OCI-LY1 (cell line): ENCODE measurements around the gene CYB5B.

Source experiments
- H2AFZ ChIP-seq: fragments of 200-600 bp; sonication (generic), shearing (Covaris generic); 2 replicates; pipeline ENCODE4 v1.6.0; 2014; ENCODE audit warnings: antibody characterized with exemption, mild to moderate bottlenecking, low read length
- H3F3A ChIP-seq: fragments of 200-600 bp; sonication (generic), shearing (Covaris generic); 2 replicates; pipeline ENCODE4 v1.6.0; 2014; ENCODE audit warnings: mild to moderate bottlenecking, antibody characterized with exemption, low read length, moderate library complexity; ENCODE audit not compliant: insufficient read depth
- H3K27ac ChIP-seq: fragments of 200-600 bp; sonication (generic); 2 replicates; pipeline ENCODE4 v1.5.1; 2014; ENCODE audit warnings: low read length, mixed run types, mild to moderate bottlenecking, low read depth; ENCODE audit not compliant: poor library complexity, severe bottlenecking
- H3K27me3 ChIP-seq: fragments of 200-600 bp; sonication (generic); 2 replicates; pipeline ENCODE4 v1.6.0; 2014; ENCODE audit warnings: antibody characterized with exemption, mild to moderate bottlenecking, low read length, moderate library complexity; ENCODE audit not compliant: insufficient read depth
- H3K36me3 ChIP-seq: fragments of 200-600 bp; sonication (generic); 2 replicates; pipeline ENCODE4 v1.6.1; 2014; ENCODE audit warnings: mild to moderate bottlenecking, antibody characterized with exemption, low read length, moderate library complexity, mixed read lengths; ENCODE audit not compliant: insufficient read depth
- H3K4me1 ChIP-seq: fragments of 200-600 bp; sonication (generic); 2 replicates; pipeline ENCODE4 v1.5.1; 2014; ENCODE audit warnings: mild to moderate bottlenecking, low read length, moderate library complexity; ENCODE audit not compliant: insufficient read depth, severe bottlenecking
- H3K4me2 ChIP-seq: fragments of 200-600 bp; sonication (generic), shearing (Covaris generic); 2 replicates; pipeline ENCODE4 v1.6.1; 2014; ENCODE audit warnings: low read length
- H3K4me3 ChIP-seq: fragments of 200-600 bp; sonication (generic); 2 replicates; pipeline ENCODE4 v1.5.1; 2014; ENCODE audit warnings: low read length, low read depth, mild to moderate bottlenecking, mixed read lengths; ENCODE audit not compliant: poor library complexity, severe bottlenecking
- H3K79me2 ChIP-seq: fragments of 200-600 bp; shearing (Covaris generic); 2 replicates; pipeline ENCODE4 v1.6.1; 2016; ENCODE audit warnings: mixed run types, low read length, mixed read lengths; ENCODE audit not compliant: insufficient read depth
- H3K9ac ChIP-seq: fragments of 200-600 bp; sonication (generic), shearing (Covaris generic); 2 replicates; pipeline ENCODE4 v1.6.1; 2014; ENCODE audit warnings: mild to moderate bottlenecking, low read length, mixed read lengths
- H3K9me2 ChIP-seq: fragments of 200-600 bp; sonication (generic), shearing (Covaris generic); 2 replicates; pipeline ENCODE4 v1.6.1; 2014; ENCODE audit warnings: low read depth, mild to moderate bottlenecking, low read length, mixed read lengths
- H3K9me3 ChIP-seq: fragments of 200-600 bp; shearing (Covaris generic); 2 replicates; pipeline ENCODE4 v1.6.1; 2014; ENCODE audit warnings: low read length, mixed read lengths
- H4K20me1 ChIP-seq: fragments of 200-600 bp; sonication (generic), shearing (Covaris generic); 2 replicates; pipeline ENCODE4 v1.6.0; 2016; ENCODE audit warnings: mild to moderate bottlenecking, low read length; ENCODE audit not compliant: insufficient read depth
- CTCF ChIP-seq: fragments of 200-600 bp; sonication (generic), shearing (Covaris generic); IDR thresholded peaks from 2 replicates; pipeline ENCODE4 v1.5.1; 2017; ENCODE audit warnings: mild to moderate bottlenecking, antibody characterized with exemption, low read length, moderate library complexity, mixed read lengths
- EZH2 ChIP-seq: fragments of 200-600 bp; sonication (generic), shearing (Covaris generic); IDR thresholded peaks from 2 replicates; pipeline ENCODE4 v1.8.0; 2017; ENCODE audit warnings: borderline replicate concordance, mixed run types, mild to moderate bottlenecking, antibody characterized with exemption, low read length, moderate library complexity, mixed read lengths

The CYB5B gene

GRCh38 chr16:69424053-69424934, at the start of gene CYB5B:
Gene CYB5B (plus strand): TSS chr16:69424619. CDS start chr16:69424684, 65 bp downstream.
- Histone ChIP-seq H4K20me1 (no peaks in the 10 kb centered on the region), H3K4me1 (peaks cover 19% of the 10 kb centered on the region), H3K9me3 (no peaks in the 10 kb centered on the region; the same call in 1 of the 2 replicates), H3K9ac (peak within 1 kb of the TSS; percentile 97), H2AFZ (peak within 1 kb of the TSS; percentile 69), H3K79me2 (peaks cover 20% of the 10 kb centered on the region), H3F3A (no peaks in the 10 kb centered on the region), H3K27ac (peak within 1 kb of the TSS; percentile 71), H3K9me2 (no peaks in the 10 kb centered on the region), H3K36me3 (peaks cover 27% of the 10 kb centered on the region), H3K4me2 (peak within 1 kb of the TSS; percentile 96), H3K27me3 (no peaks in the 10 kb centered on the region), H3K4me3 (peak within 1 kb of the TSS; percentile 98)
- no peak for TF ChIP-seq EZH2

GRCh38 chr16:69376393-69377059, 47.9 kb upstream of the CYB5B start:
- H3K9me2 ChIP-seq = no peaks in the 10 kb centered on the region

DNA sequence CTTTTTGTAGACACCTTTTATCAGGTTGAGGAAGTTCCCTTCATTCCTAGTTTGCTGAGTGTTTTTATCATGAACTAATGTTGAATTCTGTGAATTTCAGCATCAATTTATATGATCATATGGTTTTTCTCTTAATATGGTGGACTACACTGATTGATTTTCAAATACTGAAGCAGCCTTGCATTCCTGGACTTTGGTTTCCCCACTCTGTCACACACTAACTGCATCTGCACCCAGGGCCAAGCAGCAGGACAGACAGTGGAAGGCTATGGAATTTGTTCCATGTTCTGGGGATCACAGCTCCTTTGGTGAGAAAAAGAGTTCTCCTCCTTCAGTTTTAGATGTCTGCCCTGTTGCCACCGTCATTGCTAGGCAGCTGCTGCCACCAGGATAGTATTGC, 46.4 kb upstream of the CYB5B start:
- Histone ChIP-seq H3K79me2 (peaks cover 7% of the 10 kb centered on the region), H3K27ac (no peak overlapping the region), H3K9me2 (no peaks in the 10 kb centered on the region), H3K9ac (no peak overlapping the region), H3K4me3 (no peak overlapping the region), H4K20me1 (no peaks in the 10 kb centered on the region), H3K4me2 (no peak overlapping the region), H2AFZ (no peak overlapping the region), H3K36me3 (peaks cover 79% of the 10 kb centered on the region), H3F3A (no peaks in the 10 kb centered on the region), H3K9me3 (no peaks in the 10 kb centered on the region), H3K4me1 (peaks cover under 1% of the 10 kb centered on the region), H3K27me3 (no peaks in the 10 kb centered on the region)
- TF ChIP-seq CTCF = no peak
- TF ChIP-seq EZH2 = no peak

More at GRCh38 chr16:69376393-69377059, 47.9 kb upstream of the CYB5B start:
- Histone ChIP-seq H3K9ac (no peak overlapping the region), H3F3A (no peaks in the 10 kb centered on the region), H3K27me3 (no peaks in the 10 kb centered on the region), H2AFZ (no peak overlapping the region), H3K79me2 (no peaks in the 10 kb centered on the region), H3K9me3 (no peaks in the 10 kb centered on the region), H4K20me1 (no peaks in the 10 kb centered on the region), H3K4me1 (peaks cover 16% of the 10 kb centered on the region), H3K4me3 (no peak overlapping the region), H3K4me2 (no peak overlapping the region), H3K36me3 (peaks cover 79% of the 10 kb centered on the region), H3K27ac (no peak overlapping the region)
- TF ChIP-seq EZH2 = no peak
- TF ChIP-seq CTCF = no peak
